K562 (cell line): ENCODE data around the gene GTF2H4. TPM values are rescaled to one million over a fixed set of nuclear protein-coding genes. Genes with fewer than 3 reads are reported as not detected.

ENCODE experiments used
- ATF4 ChIP-seq: fragments of 450-650 bp; formaldehyde crosslinking; IDR thresholded peaks from 2 replicates; pipeline ENCODE4 v1.4.0; 2022; ENCODE audit warnings: mild to moderate bottlenecking, moderate library complexity
- BACH1 ChIP-seq: fragments of 200-800 bp; sonication (Bioruptor generic); IDR thresholded peaks from 2 replicates; pipeline ENCODE4 v1.6.1; 2016; ENCODE audit warnings: missing genetic modification characterization, missing compliant biosample characterization
- SLC30A9 ChIP-seq: fragments of 250-450 bp; sonication (Bioruptor Pico); IDR thresholded peaks from 2 replicates; pipeline ENCODE4 v1.8.0; 2022; ENCODE audit warnings: mild to moderate bottlenecking, moderate library complexity
- TFE3 ChIP-seq: fragments of 450-650 bp; formaldehyde crosslinking; IDR thresholded peaks from 2 replicates; pipeline ENCODE4 v1.4.0; 2020; ENCODE audit warnings: mild to moderate bottlenecking, mixed read lengths
- ZBTB34 ChIP-seq: fragments of 250-450 bp; sonication (Bioruptor Pico); IDR thresholded peaks from 2 replicates; pipeline ENCODE4 v1.8.0; 2021; ENCODE audit warnings: mild to moderate bottlenecking, moderate library complexity
- ZNF124 ChIP-seq: sonication (generic); formaldehyde crosslinking; IDR thresholded peaks from 2 replicates; pipeline ENCODE4 v1.8.1; 2022; ENCODE audit warnings: missing genetic modification reagents
- ZNF175 ChIP-seq: fragments of 200-800 bp; sonication (Bioruptor generic); IDR thresholded peaks from 2 replicates; pipeline ENCODE4 v1.6.1; 2016; ENCODE audit warnings: low read depth, mild to moderate bottlenecking, missing genetic modification characterization, missing compliant biosample characterization
- ZNF239 ChIP-seq: fragments of 250-450 bp; sonication (Bioruptor Pico); IDR thresholded peaks from 2 replicates; pipeline ENCODE4 v1.4.0; 2020; ENCODE audit warnings: mild to moderate bottlenecking
- ZNF318 ChIP-seq, 2 experiments: fragments of 450-650 bp; IDR thresholded peaks; 2 replicates each; pipeline ENCODE4 v1.6.1; 2016; ENCODE audit warnings: mild to moderate bottlenecking in 2 of 2, borderline replicate concordance in 1 of 2, low read depth in 1 of 2, moderate library complexity in 1 of 2
- ZNF324 ChIP-seq: fragments of 250-450 bp; sonication (Bioruptor Pico); IDR thresholded peaks from 2 replicates; pipeline ENCODE4 v1.4.0; 2020; ENCODE audit warnings: mild to moderate bottlenecking
- ZNF436 ChIP-seq: fragments of 250-450, 450-650 bp; sonication (Bioruptor Pico); formaldehyde crosslinking; IDR thresholded peaks from 2 replicates; pipeline ENCODE4 v1.7.0; 2020; ENCODE audit warnings: mild to moderate bottlenecking
- ZNF707 ChIP-seq: fragments of 250-450 bp; sonication (Bioruptor Pico); conservative IDR thresholded peaks from 2 replicates; pipeline ENCODE4 v1.8.0; 2022; ENCODE audit warnings: inconsistent platforms, mild to moderate bottlenecking, moderate library complexity
- ZNF764 ChIP-seq: fragments of 250-450 bp; sonication (Bioruptor Pico); IDR thresholded peaks from 2 replicates; pipeline ENCODE4 v1.4.0; 2020; ENCODE audit warnings: low read depth, mild to moderate bottlenecking, moderate library complexity
- ZNF77 ChIP-seq: fragments of 250-450 bp; sonication (Bioruptor Pico); IDR thresholded peaks from 2 replicates; pipeline ENCODE4 v1.5.0; 2020
- polyA plus RNA-seq, 8 experiments: library from polyadenylated mRNA; depleted of rRNA in 4 of 8; stranded (reverse) in 5 of 8; unstranded in 3 of 8; fragments of >200 nt; fragmentation: Nextera tagmentation in 2 of 8; fragmentation: Illumina TruSeq in 1 of 8; extraction: Ambion mirVana in 2 of 8; extraction: Trizol in 1 of 8; gene quantifications; 2 replicates each; pipeline versions ENCODE4 v1.2.1 to v1.2.3, GENCODE V29; 2011 to 2014; ENCODE audit warnings: inconsistent platforms in 1 of 8, missing spikeins in 1 of 8
- total RNA-seq, 7 experiments: library from RNA; depleted of rRNA in 6 of 7; stranded (reverse); fragments of >200 nt in 6 of 7; fragmentation: Illumina TruSeq in 2 of 7; extraction: Trizol in 2 of 7; gene quantifications; 2 replicates each; pipeline versions ENCODE4 v1.2.1 to v1.2.3, GENCODE V29; 2011 to 2021; ENCODE audit warnings: low replicate concordance in 1 of 7

Gene GTF2H4
- total and polyA plus RNA-seq, 9 of the 15 experiments (the other 6 are each of a cell fraction or from before 2014, with no cell fraction given) = 3.6 to 86.1 (median 39.6) TPM

- TF ChIP-seq ZNF318 (IDR thresholded peaks at IDR 0.05; ENCODE audit: borderline replicate concordance in 1 of 2, low read depth in 1 of 2) = no peak
- peak; percentile 75; the same call in 1 of the 2 replicates for TF ChIP-seq ZNF77
- TF ChIP-seq ZNF124 (CRISPR knock-in tag) = no peak
- TF ChIP-seq ZNF764 (CRISPR knock-in tag) = no peak
- TF ChIP-seq TFE3 (CRISPR knock-in tag) = no peak
- TF ChIP-seq ZBTB34 (CRISPR knock-in tag) = no peak
- no peak for TF ChIP-seq ZNF436 (CRISPR knock-in tag)
- TF ChIP-seq ZNF239 (CRISPR knock-in tag) = no peak
- no peak for TF ChIP-seq SLC30A9 (CRISPR knock-in tag)
- no peak for TF ChIP-seq BACH1 (tag)
- TF ChIP-seq ZNF324 (CRISPR knock-in tag) = 0 out of 2 replicates have a peak, but pooled peaks have one; percentile 11
- TF ChIP-seq ZNF707 (CRISPR knock-in tag) = no peak
- TF ChIP-seq ZNF175 (CRISPR knock-in tag) = no peak
- peak; percentile 61 for TF ChIP-seq ATF4 (CRISPR knock-in tag)
These were observed 6.3 kb downstream of the GTF2H4 start, which contains the start of gene VARS2 (continued) for GRCh38 chr6:30914076-30914853.
